Measurements from ENCODE around the gene RNLS. TPM values are rescaled to one million over a fixed set of nuclear protein-coding genes. Genes with fewer than 3 reads are reported as not detected.

RNLS gene
- total RNA-seq, 1 experiment from 2014 or later = 8.7 TPM

- Mint-ChIP-seq H3K36me3 (peaks cover 25% of the 10 kb centered on the region), H3K4me3 (no peak overlapping the region), H3K9me3 (peaks cover 37% of the 10 kb centered on the region), H3K4me1 (no peaks in the 10 kb centered on the region), H3K27me3 (ENCODE audit: low read depth) (no peaks in the 10 kb centered on the region; the same call in none of the 2 replicates), H3K27ac (no peak overlapping the region; the same call in 1 of the 2 replicates)
- ChIA-PET CTCF (interaction anchor here (0.6 to 1.0 kb wide), 2 partner anchors 12 to 106 kb away, joined by 3 to 6 read pairs; no protein-coding TSS in a partner anchor), POLR2A (no interaction called here)
- TF ChIP-seq PRRX2 (CRISPR knock-in tag; IDR thresholded peaks at IDR 0.05) = no peak
- no peak for TF ChIP-seq IRF1 (CRISPR knock-in tag; IDR thresholded peaks at IDR 0.05)
- no peak for TF ChIP-seq FOXJ3 (CRISPR knock-in tag; IDR thresholded peaks at IDR 0.05; ENCODE audit: borderline replicate concordance)
- no peak for ATAC-seq
- no peak for DNase-seq (ENCODE audit: low spot score)
Measured at GRCh38 chr10:88401671-88402347, 181.3 kb downstream of the RNLS start.

GRCh38 chr10:88399240-88399639 is 183.9 kb downstream of the RNLS start:
- ChIA-PET POLR2A (no interaction called here), CTCF (no interaction called here)
- Mint-ChIP-seq H3K4me1 (no peaks in the 10 kb centered on the region), H3K27ac (no peak overlapping the region), H3K27me3 (ENCODE audit: low read depth) (no peaks in the 10 kb centered on the region; the same call in none of the 2 replicates), H3K9me3 (peaks cover 56% of the 10 kb centered on the region), H3K4me3 (no peak overlapping the region), H3K36me3 (peaks cover 44% of the 10 kb centered on the region)
- ATAC-seq = no peak
- TF ChIP-seq FOXP1 (CRISPR knock-in tag; IDR thresholded peaks at IDR 0.05; ENCODE audit: borderline replicate concordance) = no peak
- TF ChIP-seq AR (CRISPR knock-in tag; IDR thresholded peaks at IDR 0.05) = no peak
- no peak for DNase-seq (ENCODE audit: low spot score)

GRCh38 chr10:88395677-88396076 is 187.4 kb downstream of the RNLS start:
- Mint-ChIP-seq H3K27ac (no peak overlapping the region), H3K4me3 (no peak overlapping the region), H3K4me1 (no peaks in the 10 kb centered on the region), H3K27me3 (ENCODE audit: low read depth) (no peaks in the 10 kb centered on the region; the same call in none of the 2 replicates), H3K36me3 (peaks cover 48% of the 10 kb centered on the region), H3K9me3 (peaks cover 60% of the 10 kb centered on the region)
- ATAC-seq (no peak), DNase-seq (ENCODE audit: low spot score) (no peak)
- TF ChIP-seq FOXP4 (CRISPR knock-in tag; IDR thresholded peaks at IDR 0.05) (no peak), ZNF317 (CRISPR knock-in tag; IDR thresholded peaks at IDR 0.05; ENCODE audit: borderline replicate concordance, low read depth) (peak; percentile 98)
- ChIA-PET POLR2A (interaction anchor here (0.6 kb wide), 1 partner anchor 71 kb away, joined by 3 read pairs; no protein-coding TSS in a partner anchor), CTCF (no interaction called here)

- peaks cover 28% of the 10 kb centered on the region for H3K9me3 Mint-ChIP-seq
- ChIA-PET CTCF (no interaction called here), POLR2A (no interaction called here)
Measured at GRCh38 chr10:88392222-88392621, 190.9 kb downstream of the RNLS start.

More at GRCh38 chr10:88392222-88392621, 190.9 kb downstream of the RNLS start:
- peaks cover 27% of the 10 kb centered on the region for H3K36me3 Mint-ChIP-seq
- H3K4me3 Mint-ChIP-seq = no peak overlapping the region
- TF ChIP-seq MYBL2 (CRISPR knock-in tag; IDR thresholded peaks at IDR 0.05) (no peak), FOXJ3 (CRISPR knock-in tag; IDR thresholded peaks at IDR 0.05; ENCODE audit: borderline replicate concordance) (no peak), ZNF219 (CRISPR knock-in tag; IDR thresholded peaks at IDR 0.05; ENCODE audit: borderline replicate concordance) (no peak), ZSCAN18 (CRISPR knock-in tag; IDR thresholded peaks at IDR 0.05) (no peak), ZNF232 (CRISPR knock-in tag; IDR thresholded peaks at IDR 0.05) (no peak), NFYB (CRISPR knock-in tag; conservative IDR thresholded peaks at IDR 0.05; ENCODE audit: low read depth) (no peak), RORB (CRISPR knock-in tag; IDR thresholded peaks at IDR 0.05) (no peak), EMX1 (CRISPR knock-in tag; IDR thresholded peaks at IDR 0.05) (no peak)
- ATAC-seq = no peak
- no peak for DNase-seq (ENCODE audit: low spot score)
- no peaks in the 10 kb centered on the region for H3K4me1 Mint-ChIP-seq
- no peak overlapping the region for H3K27ac Mint-ChIP-seq
- no peaks in the 10 kb centered on the region; the same call in 1 of the 2 replicates for H3K27me3 Mint-ChIP-seq (ENCODE audit: low read depth)

All from WTC11 (cell line).